Hematopoietic multipotent progenitor cell treated with erythropoietin and hydrocortisone succinate and interleukin-3 and kit ligand, for 8 days (in vitro differentiated cells): ENCODE results near the gene ORAI2.
A peak's percentile ranks its signal among the peaks of the same experiment; 100 is the strongest.
"Not testable (repeated sequence)": the region's sequence is repeated elsewhere in the genome, so short reads cannot be mapped to it uniquely, and the experiment has no call there.

Experiments used
- DNase-seq: peaks from one replicate; pipeline ENCODE4 v3.0.0-alpha.2; 2015

The ORAI2 gene

GRCh38 chr7:102469972-102470825 is 36.8 kb downstream of the ORAI2 start:
- DNase-seq, result no peak

- no peak for DNase-seq
Observed at GRCh38 chr7:102471791-102472125, 38.4 kb downstream of the ORAI2 start.

- peak; percentile 48 for DNase-seq
Observed at GRCh38 chr7:102472126-102473041, 39.0 kb downstream of the ORAI2 start.

GRCh38 chr7:102473271-102473991 is 40.1 kb downstream of the ORAI2 start:
- no peak for DNase-seq

- DNase-seq, result not testable (repeated sequence)
Observed at GRCh38 chr7:102474116-102474515, 40.7 kb downstream of the ORAI2 start.

- not testable (repeated sequence) for DNase-seq
Observed at GRCh38 chr7:102474736-102475435, 41.5 kb downstream of the ORAI2 start.

GRCh38 chr7:102478314-102479208 is 45.2 kb downstream of the ORAI2 start, which contains the start of gene POLR2J:
POLR2J (minus strand) TSS chr7:102478922; CDS start chr7:102478860, 62 bp downstream.
- peak; percentile 85 for DNase-seq

- not testable (repeated sequence) for DNase-seq
Observed at GRCh38 chr7:102479209-102479584, 45.8 kb downstream of the ORAI2 start.

- peak; percentile 32 for DNase-seq
Observed at GRCh38 chr7:102479982-102480637, 46.7 kb downstream of the ORAI2 start.

- not testable (repeated sequence) for DNase-seq
Observed at GRCh38 chr7:102481962-102482361, 48.6 kb downstream of the ORAI2 start.

- DNase-seq, result not testable (repeated sequence)
Observed at GRCh38 chr7:102484317-102484716, 50.9 kb downstream of the ORAI2 start.

- not testable (repeated sequence) for DNase-seq
Observed at GRCh38 chr7:102490529-102491075, 57.2 kb downstream of the ORAI2 start.

- peak; percentile 0 for DNase-seq
Observed at GRCh38 chr7:102493220-102493935, 60.0 kb downstream of the ORAI2 start.

GRCh38 chr7:102494026-102494425 is 60.7 kb downstream of the ORAI2 start:
- DNase-seq, result not testable (repeated sequence)

GRCh38 chr7:102494473-102495149 is 61.2 kb downstream of the ORAI2 start:
- DNase-seq, result not testable (repeated sequence)

GRCh38 chr7:102496861-102497260 is 63.5 kb downstream of the ORAI2 start:
- DNase-seq, result not testable (repeated sequence)

- DNase-seq, result not testable (repeated sequence)
Observed at GRCh38 chr7:102497308-102497707, 63.9 kb downstream of the ORAI2 start.

GRCh38 chr7:102498321-102498720 is 64.9 kb downstream of the ORAI2 start:
- not testable (repeated sequence) for DNase-seq

- not testable (repeated sequence) for DNase-seq
Observed at GRCh38 chr7:102503141-102503540, 69.8 kb downstream of the ORAI2 start.
